ENCODE data around the gene PDE12.
"Not testable (repeated sequence)": the region's sequence is repeated elsewhere in the genome, so short reads cannot be mapped to it uniquely, and the experiment has no call there.

Gene PDE12

GRCh38 chr3:57587905-57588304 lies 31.8 kb downstream of the PDE12 start:
- no peak for DNase-seq

GRCh38 chr3:57592306-57592705 lies 36.2 kb downstream of the PDE12 start:
- no peak for DNase-seq

GRCh38 chr3:57594144-57594543 lies 38.1 kb downstream of the PDE12 start:
- DNase-seq, result no peak

- DNase-seq, result no peak
Measured at GRCh38 chr3:57594576-57594975, 38.5 kb downstream of the PDE12 start.

- DNase-seq, result no peak
Measured at GRCh38 chr3:57596495-57597126, 40.5 kb downstream of the PDE12 start.

- peak; percentile 96 for DNase-seq
Measured at GRCh38 chr3:57597127-57597923, 41.3 kb downstream of the PDE12 start, which contains the start of gene ARF4. Gene ARF4, minus strand, starts transcription at chr3:57597344. Its CDS starts 204 bp downstream, at chr3:57597140.

- no peak for DNase-seq
Measured at GRCh38 chr3:57598765-57599360, 42.8 kb downstream of the PDE12 start.

- DNase-seq, result no peak
Measured at GRCh38 chr3:57600195-57600594, 44.1 kb downstream of the PDE12 start.

- no peak for DNase-seq
Measured at GRCh38 chr3:57604971-57605370, 48.9 kb downstream of the PDE12 start.

GRCh38 chr3:57605683-57606082 lies 49.6 kb downstream of the PDE12 start:
- no peak for DNase-seq

GRCh38 chr3:57611870-57612269 lies 55.8 kb downstream of the PDE12 start:
- not testable (repeated sequence) for DNase-seq

GRCh38 chr3:57616233-57616632 lies 60.2 kb downstream of the PDE12 start:
- DNase-seq, result no peak
